GM12878 (cell line): ENCODE measurements around the gene TBC1D19. TPM values are rescaled to one million over a fixed set of nuclear protein-coding genes. Genes with fewer than 3 reads are reported as not detected.

Source experiments
- ATAC-seq: fragments of 200-7000 bp; cut with Tn5 transposase; 3 replicates; pipeline ENCODE4 v1.9.1; 2020; ENCODE audit warnings: mild to moderate bottlenecking, moderate library complexity
- BruUV-seq: library from RNA; stranded (reverse); fragments of 400-500 nt; replicated peaks from 2 replicates; lab custom pipeline; 2021; lab: Mats Ljungman, UMichigan
- CTCF ChIA-PET: fragments of 300-600 bp; sonication (Branson Sonifier 250); formaldehyde crosslinking; extraction: SDS; loops from one replicate; lab custom pipeline; 2021; ENCODE audit warnings: inconsistent platforms; lab: Yijun Ruan, JAX
- POLR2A ChIA-PET: fragments of 350-600 bp; formaldehyde crosslinking; extraction: SDS; loops from one replicate; lab custom pipeline; 2021; ENCODE audit warnings: inconsistent platforms; lab: Charles Lee
- RAD21 ChIA-PET: fragments of 300-600 bp; sonication (Branson Sonifier 250); formaldehyde crosslinking; loops from one replicate; lab custom pipeline; 2023; ENCODE audit warnings: antibody characterized with exemption; ENCODE audit not compliant: unreplicated experiment; lab: Charles Lee
- SMC1A ChIA-PET: fragments of 300-600 bp; sonication (Branson Sonifier 250); formaldehyde crosslinking; loops from one replicate; lab custom pipeline; 2023; ENCODE audit not compliant: unreplicated experiment, uncharacterized antibody; lab: Charles Lee
- DNase-seq: peaks from one replicate; pipeline ENCODE4 v3.0.0-alpha.2; 2011; ENCODE audit warnings: low read depth, low spot score
- FAIRE-seq: peaks from 3 replicates; lab custom pipeline; 2011; peaks lifted over from hg19 to GRCh38; lab: Jason Lieb, UNC
- H2AFZ ChIP-seq: 2 replicates; pipeline ENCODE4 v1.6.0; 2011; ENCODE audit warnings: low read depth, low read length, control low read depth; ENCODE audit not compliant: control insufficient read depth
- H3K27ac ChIP-seq: 2 replicates; pipeline ENCODE4 v1.5.1; 2011; ENCODE audit warnings: control low read depth; ENCODE audit not compliant: control insufficient read depth, insufficient read depth
- H3K27me3 ChIP-seq, 2 experiments: replicated peaks in 1 of 2; 2 replicates each; pipeline versions ENCODE4 v1.6.0 to v1.6.1; 2011; ENCODE audit warnings: low read length in 1 of 2; ENCODE audit not compliant: control insufficient read depth in 2 of 2, insufficient read depth in 2 of 2
- H3K36me3 ChIP-seq, 2 experiments: 2 replicates each; pipeline ENCODE4 v1.5.1; 2011; ENCODE audit warnings: low read length in 1 of 2; ENCODE audit not compliant: control insufficient read depth in 2 of 2, insufficient read depth in 2 of 2
- H3K4me1 ChIP-seq: 2 replicates; pipeline ENCODE4 v1.6.1; 2011; ENCODE audit warnings: mild to moderate bottlenecking, low read length, moderate library complexity, mixed read lengths; ENCODE audit not compliant: control insufficient read depth, insufficient read depth
- H3K4me2 ChIP-seq: 2 replicates; pipeline ENCODE4 v1.6.0; 2011; ENCODE audit warnings: control low read depth; ENCODE audit not compliant: control insufficient read depth, insufficient read depth
- H3K4me3 ChIP-seq: fragments of 200-600 bp; sonication (generic); 2 replicates; pipeline ENCODE4 v1.5.1; 2016
- H3K79me2 ChIP-seq: 2 replicates; pipeline ENCODE4 v1.6.0; 2011; ENCODE audit warnings: low read length; ENCODE audit not compliant: control insufficient read depth, insufficient read depth
- H3K9ac ChIP-seq: 2 replicates; pipeline ENCODE4 v1.8.0; 2011; ENCODE audit warnings: low read length, control low read depth, mixed read lengths; ENCODE audit not compliant: control insufficient read depth, insufficient read depth
- H3K9me3 ChIP-seq: replicated peaks from 3 replicates; pipeline ENCODE4 v1.5.1; 2011; ENCODE audit warnings: mild to moderate bottlenecking, low read length; ENCODE audit not compliant: control insufficient read depth, insufficient read depth
- H4K20me1 ChIP-seq: 2 replicates; pipeline ENCODE4 v1.6.0; 2011; ENCODE audit not compliant: control insufficient read depth, insufficient read depth
- CEBPB ChIP-seq, 2 experiments: fragments of 150-350 bp in 1 of 2; IDR thresholded peaks; 2 replicates each; pipeline ENCODE4 v1.6.1; 2012 to 2014; ENCODE audit warnings: low read depth in 2 of 2, low read length in 2 of 2, borderline replicate concordance in 1 of 2, inconsistent platforms in 1 of 2
- EP300 ChIP-seq, 2 experiments: fragments of 150-350 bp in 1 of 2; IDR thresholded peaks; 2 replicates each; pipeline ENCODE4 v1.6.1; 2011 to 2012; ENCODE audit warnings: low read depth in 2 of 2, low read length in 2 of 2, borderline replicate concordance in 1 of 2, improper control_type of control experiment in 1 of 2, inconsistent platforms in 1 of 2; ENCODE audit not compliant: control insufficient read depth in 1 of 2
- FOXK2 ChIP-seq: fragments of 450-650 bp; IDR thresholded peaks from 2 replicates; pipeline ENCODE4 v1.6.1; 2017; ENCODE audit warnings: mild to moderate bottlenecking, moderate library complexity
- HDAC2 ChIP-seq: fragments of 200-600 bp; sonication (generic); IDR thresholded peaks from 2 replicates; pipeline ENCODE4 v1.6.1; 2017
- KDM1A ChIP-seq: fragments of 200-600 bp; sonication (generic); IDR thresholded peaks from 2 replicates; pipeline ENCODE4 v1.6.1; 2016; ENCODE audit warnings: borderline replicate concordance
- STAT3 ChIP-seq: IDR thresholded peaks from 2 replicates; pipeline ENCODE4 v1.6.1; 2011; ENCODE audit warnings: low read depth, low read length, improper control_type of control experiment
- YBX1 ChIP-seq: fragments of 450-650 bp; IDR thresholded peaks from 2 replicates; pipeline ENCODE4 v1.6.1; 2016; ENCODE audit warnings: antibody characterized with exemption
- YY1 ChIP-seq: IDR thresholded peaks from 2 replicates; pipeline ENCODE4 v1.6.1; 2011; ENCODE audit warnings: low read depth, mild to moderate bottlenecking, low read length
- ZNF274 ChIP-seq: IDR thresholded peaks from one replicate; pipeline ENCODE4 v1.8.0; 2011; ENCODE audit not compliant: insufficient read length, insufficient read depth
- in situ Hi-C: fragments of 300-500 bp; cut with MboI; formaldehyde crosslinking; loops from 9 replicates; pipeline ENCODE4 v1.14.3; 2018; ENCODE audit warnings: mixed read lengths
- intact Hi-C: fragments of 100-400 bp; cut with micrococcal nuclease; formaldehyde crosslinking; loops from one replicate; pipeline ENCODE4 v1.14.2; 2022; ENCODE audit not compliant: unreplicated experiment
- polyA plus RNA-seq, 11 experiments: library from polyadenylated mRNA; depleted of rRNA in 4 of 11; unstranded in 6 of 11; stranded (reverse) in 5 of 11; fragments of >200 nt; fragmentation: Nextera tagmentation in 4 of 11; fragmentation: Illumina TruSeq in 1 of 11; extraction: Ambion mirVana in 4 of 11; extraction: Trizol in 1 of 11; gene quantifications; 1 replicate in 1 of 11; 2 replicates in 10 of 11; pipeline versions ENCODE4 v1.2.1 to v1.2.3, GENCODE V29; 2011 to 2016; ENCODE audit warnings: inconsistent platforms in 2 of 11, missing spikeins in 2 of 11, low read depth in 1 of 11
- total RNA-seq, 4 experiments: library from RNA; depleted of rRNA in 3 of 4; stranded (reverse); fragments of >200 nt in 3 of 4; fragmentation: Illumina TruSeq in 1 of 4; extraction: Trizol in 1 of 4; gene quantifications; 2 replicates each; pipeline versions ENCODE4 v1.2.1 to v1.2.3, GENCODE V29; 2013 to 2021
- TF ChIP-seq, protein P1 (sequence below), 3 experiments: IDR thresholded peaks in 2 of 3; conservative IDR thresholded peaks in 1 of 3; 2 replicates each; pipeline ENCODE4 v1.5.1; 2011; ENCODE audit warnings: low read depth in 3 of 3, low read length in 3 of 3, mild to moderate bottlenecking in 3 of 3, control low read depth in 2 of 3, moderate library complexity in 2 of 3, inconsistent platforms in 1 of 3, mixed read lengths in 1 of 3; ENCODE audit not compliant: control insufficient read depth in 2 of 3, insufficient read depth in 1 of 3; ENCODE audit errors: extremely low read depth in 1 of 3

The TBC1D19 gene
- total and polyA plus RNA-seq, 10 of the 15 experiments (the other 5 are each of a cell fraction or from before 2014, with no cell fraction given), result 0.29 to 3.9 (median 2.1) TPM

DNA sequence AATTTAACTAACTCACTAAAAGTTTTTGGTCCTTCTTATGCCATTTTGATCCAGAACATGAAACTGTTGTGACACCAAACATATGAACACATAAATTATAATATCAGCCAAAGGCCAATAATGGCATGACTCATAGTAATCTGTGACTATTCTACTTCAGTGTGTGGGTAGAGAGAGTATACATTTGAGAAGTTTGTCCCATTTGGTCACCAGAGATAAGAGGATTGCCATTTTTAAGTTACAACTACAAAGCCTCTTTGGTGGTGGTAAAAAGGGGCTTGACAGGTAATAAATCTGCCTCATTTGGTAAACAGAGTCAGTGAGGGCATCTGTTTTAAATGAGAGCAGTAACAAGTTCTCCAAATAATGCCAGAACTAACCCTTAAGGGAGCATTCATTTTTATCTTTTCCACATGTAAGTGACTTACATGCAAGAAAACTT is 117.9 kb downstream of the TBC1D19 start:
- ATAC-seq (no peak), DNase-seq (no peak), FAIRE-seq (no peak)
- intact Hi-C loops (no loop called here), in situ Hi-C loops (no loop called here)
- H3K27me3 ChIP-seq, result no peaks in the 10 kb centered on the region
- no TSS peak for BruUV-seq
- H2AFZ ChIP-seq, result no peak overlapping the region
- ChIA-PET POLR2A (no interaction called here), CTCF (no interaction called here), RAD21 (no interaction called here), SMC1A (no interaction called here)
- no peaks in the 10 kb centered on the region for H3K36me3 ChIP-seq
- no peak overlapping the region for H3K9ac ChIP-seq
- H3K9me3 ChIP-seq, result no peaks in the 10 kb centered on the region
- no peaks in the 10 kb centered on the region for H4K20me1 ChIP-seq
- TF ChIP-seq YY1, result no peak
- TF ChIP-seq, protein P1, sequence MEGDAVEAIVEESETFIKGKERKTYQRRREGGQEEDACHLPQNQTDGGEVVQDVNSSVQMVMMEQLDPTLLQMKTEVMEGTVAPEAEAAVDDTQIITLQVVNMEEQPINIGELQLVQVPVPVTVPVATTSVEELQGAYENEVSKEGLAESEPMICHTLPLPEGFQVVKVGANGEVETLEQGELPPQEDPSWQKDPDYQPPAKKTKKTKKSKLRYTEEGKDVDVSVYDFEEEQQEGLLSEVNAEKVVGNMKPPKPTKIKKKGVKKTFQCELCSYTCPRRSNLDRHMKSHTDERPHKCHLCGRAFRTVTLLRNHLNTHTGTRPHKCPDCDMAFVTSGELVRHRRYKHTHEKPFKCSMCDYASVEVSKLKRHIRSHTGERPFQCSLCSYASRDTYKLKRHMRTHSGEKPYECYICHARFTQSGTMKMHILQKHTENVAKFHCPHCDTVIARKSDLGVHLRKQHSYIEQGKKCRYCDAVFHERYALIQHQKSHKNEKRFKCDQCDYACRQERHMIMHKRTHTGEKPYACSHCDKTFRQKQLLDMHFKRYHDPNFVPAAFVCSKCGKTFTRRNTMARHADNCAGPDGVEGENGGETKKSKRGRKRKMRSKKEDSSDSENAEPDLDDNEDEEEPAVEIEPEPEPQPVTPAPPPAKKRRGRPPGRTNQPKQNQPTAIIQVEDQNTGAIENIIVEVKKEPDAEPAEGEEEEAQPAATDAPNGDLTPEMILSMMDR (IDR thresholded peaks at IDR 0.05 in 2 of 3, conservative IDR thresholded peaks at IDR 0.05 in 1 of 3; ENCODE audit: control insufficient read depth in 2 of 3, extremely low read depth in 1 of 3, insufficient read depth in 1 of 3, low read depth in 3 of 3, low read length in 3 of 3), result no peak
- no peak for TF ChIP-seq ZNF274
- no peak for TF ChIP-seq STAT3
- no peak for TF ChIP-seq HDAC2
- no peak for TF ChIP-seq CEBPB (IDR thresholded peaks at IDR 0.05; ENCODE audit: borderline replicate concordance in 1 of 2, low read depth in 2 of 2, low read length in 2 of 2)
- no peak for TF ChIP-seq YBX1
- no peak for TF ChIP-seq FOXK2
- TF ChIP-seq EP300 (IDR thresholded peaks at IDR 0.05; ENCODE audit: borderline replicate concordance in 1 of 2, control insufficient read depth in 1 of 2, low read depth in 2 of 2, low read length in 2 of 2), result no peak
- no peak for TF ChIP-seq KDM1A
- no peaks in the 10 kb centered on the region for H3K79me2 ChIP-seq
- no peaks in the 10 kb centered on the region for H3K4me1 ChIP-seq
- H3K4me2 ChIP-seq, result no peak overlapping the region
- H3K4me3 ChIP-seq, result no peak overlapping the region
- H3K27ac ChIP-seq, result no peak overlapping the region
